HG02798 (cell line): Measurements from ENCODE around the gene TNIP2.
A peak's percentile ranks its signal among the peaks of the same experiment; 100 is the strongest.
"Not testable (repeated sequence)": the region's sequence is repeated elsewhere in the genome, so short reads cannot be mapped to it uniquely, and the experiment has no call there.

ENCODE experiments used
- ATAC-seq: cut with Tn5 transposase; IDR thresholded peaks from one replicate; pipeline ENCODE4 v1.9.1; 2021; ENCODE audit warnings: mild to moderate bottlenecking; ENCODE audit not compliant: unreplicated experiment, poor library complexity

TNIP2 gene

GRCh38 chr4:2745981-2746806 is 9.9 kb downstream of the TNIP2 start:
- peak; percentile 90 for ATAC-seq

GRCh38 chr4:2745516-2745915 is 10.6 kb downstream of the TNIP2 start:
- ATAC-seq, result no peak

DNA sequence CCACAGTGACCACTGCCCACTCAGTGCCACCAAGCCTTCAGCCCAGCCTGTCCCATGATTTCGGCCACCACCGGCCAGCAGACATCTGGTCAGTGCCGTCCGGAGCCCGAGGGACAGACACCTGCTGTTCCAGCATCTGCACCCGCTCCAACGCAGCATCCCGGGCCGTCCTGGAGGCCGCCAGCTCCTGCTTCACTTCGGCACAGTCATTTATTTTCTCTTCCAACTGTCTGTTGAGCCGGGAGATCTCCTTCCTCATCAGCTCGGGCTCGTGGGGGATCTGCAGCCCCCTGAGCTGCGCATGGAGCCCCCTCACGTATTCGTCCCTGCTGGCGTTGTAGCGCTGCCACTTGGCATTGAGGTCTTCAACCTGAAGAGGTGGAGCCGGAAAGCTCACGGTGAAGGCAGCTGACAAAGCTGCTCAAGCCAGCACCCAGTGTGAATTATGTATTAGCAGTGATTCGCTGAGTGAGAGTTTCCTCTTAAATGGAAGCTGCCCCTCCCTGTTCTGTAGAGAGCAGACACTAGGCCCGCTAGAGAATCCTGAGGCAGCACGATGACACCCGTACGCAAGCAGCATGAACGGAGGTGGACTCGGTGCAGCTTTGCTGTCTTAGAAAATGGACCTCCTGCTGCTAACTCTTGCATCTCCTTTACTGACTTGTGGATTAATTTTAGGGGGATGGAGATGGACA is 11.4 kb downstream of the TNIP2 start:
- ATAC-seq, result no peak

- no peak for ATAC-seq
Measured at GRCh38 chr4:2743518-2744445, 12.4 kb downstream of the TNIP2 start.

- no peak for ATAC-seq
Measured at GRCh38 chr4:2742823-2743517, 13.2 kb downstream of the TNIP2 start.

- ATAC-seq, result no peak
Measured at GRCh38 chr4:2742081-2742822, 13.9 kb downstream of the TNIP2 start.

GRCh38 chr4:2741626-2742025 is 14.5 kb downstream of the TNIP2 start:
- ATAC-seq, result no peak

- not testable (repeated sequence) for ATAC-seq
Measured at GRCh38 chr4:2738296-2738695, 17.8 kb downstream of the TNIP2 start.

DNA sequence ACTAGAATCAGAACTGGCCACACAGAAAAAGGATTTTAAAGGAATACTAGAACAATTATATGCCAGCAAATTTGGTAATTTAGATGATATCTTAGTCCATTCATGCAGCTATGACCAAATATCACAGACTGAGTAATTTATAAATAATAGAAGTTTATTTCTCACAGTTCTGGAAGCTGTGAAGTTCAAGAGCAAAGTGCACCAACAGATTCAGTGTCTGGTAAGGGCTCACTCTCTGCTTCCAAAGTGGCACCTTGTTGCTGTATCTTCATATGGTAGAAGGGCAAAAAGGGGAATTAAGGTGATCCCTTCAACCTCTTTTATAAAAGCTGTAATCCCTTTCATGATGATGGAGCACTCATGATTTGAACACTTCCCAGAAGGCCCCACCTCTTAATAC is 20.3 kb downstream of the TNIP2 start:
- ATAC-seq, result no peak

- no peak for ATAC-seq
Measured at GRCh38 chr4:2734612-2735011, 21.5 kb downstream of the TNIP2 start.

DNA sequence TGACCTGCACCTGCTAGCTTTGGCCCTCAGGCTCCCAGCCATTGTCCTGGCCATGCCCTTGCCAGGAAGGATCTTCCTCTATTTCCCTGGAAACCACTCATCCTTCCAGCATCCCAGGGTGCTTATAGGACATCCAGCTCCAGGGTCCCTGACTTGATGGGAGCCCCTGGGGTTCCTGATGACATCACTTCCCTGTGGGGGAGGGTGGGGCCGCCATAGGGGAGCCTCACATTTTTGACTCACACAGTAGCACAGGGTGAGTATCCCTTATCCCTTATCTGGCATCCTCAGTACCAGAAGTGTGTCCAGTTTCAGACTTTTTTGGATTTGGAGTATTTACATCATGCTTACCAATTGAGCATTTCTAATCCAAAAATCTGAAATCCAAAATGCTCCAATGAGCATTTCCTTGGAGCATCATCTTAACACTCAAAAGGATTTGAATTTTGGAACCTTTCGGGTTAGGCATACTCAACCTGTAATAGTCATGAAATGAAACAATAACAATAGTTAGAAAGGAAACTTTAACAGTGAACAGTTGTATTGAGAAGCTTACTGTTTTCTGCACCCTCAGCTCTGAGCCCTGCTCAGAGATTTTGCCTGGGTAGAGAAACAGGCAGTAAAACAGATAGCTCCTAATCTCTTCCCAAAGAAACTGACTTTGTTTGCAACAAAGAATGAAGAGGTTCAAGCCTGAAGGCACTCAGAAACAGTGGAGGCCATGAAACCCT is 22.1 kb downstream of the TNIP2 start:
- ATAC-seq, result no peak

GRCh38 chr4:2733001-2733843 is 22.9 kb downstream of the TNIP2 start:
- ATAC-seq, result no peak

DNA sequence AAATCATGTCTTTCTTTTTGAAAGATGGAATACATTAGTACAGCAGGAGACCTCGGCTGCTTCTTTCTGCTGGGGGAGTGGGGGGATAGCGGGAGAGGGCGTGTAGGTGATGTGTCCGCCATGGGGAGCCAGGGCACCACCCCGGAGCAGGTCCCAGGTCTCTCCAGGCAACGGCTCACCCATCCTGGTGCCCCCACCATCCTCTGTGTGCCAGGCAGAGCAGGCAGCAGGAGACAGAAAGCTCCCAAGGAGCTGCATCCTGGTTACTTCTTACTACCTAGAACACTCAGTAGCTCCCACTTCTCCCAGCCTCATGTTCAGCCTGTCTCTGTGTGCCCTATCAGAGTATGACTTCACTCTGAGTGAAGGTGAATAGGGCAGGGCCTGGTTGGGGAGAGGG is 23.6 kb downstream of the TNIP2 start:
- no peak for ATAC-seq

GRCh38 chr4:2731907-2732317 is 24.2 kb downstream of the TNIP2 start:
- no peak for ATAC-seq

GRCh38 chr4:2729533-2729875 is 26.6 kb downstream of the TNIP2 start:
- ATAC-seq, result no peak

DNA sequence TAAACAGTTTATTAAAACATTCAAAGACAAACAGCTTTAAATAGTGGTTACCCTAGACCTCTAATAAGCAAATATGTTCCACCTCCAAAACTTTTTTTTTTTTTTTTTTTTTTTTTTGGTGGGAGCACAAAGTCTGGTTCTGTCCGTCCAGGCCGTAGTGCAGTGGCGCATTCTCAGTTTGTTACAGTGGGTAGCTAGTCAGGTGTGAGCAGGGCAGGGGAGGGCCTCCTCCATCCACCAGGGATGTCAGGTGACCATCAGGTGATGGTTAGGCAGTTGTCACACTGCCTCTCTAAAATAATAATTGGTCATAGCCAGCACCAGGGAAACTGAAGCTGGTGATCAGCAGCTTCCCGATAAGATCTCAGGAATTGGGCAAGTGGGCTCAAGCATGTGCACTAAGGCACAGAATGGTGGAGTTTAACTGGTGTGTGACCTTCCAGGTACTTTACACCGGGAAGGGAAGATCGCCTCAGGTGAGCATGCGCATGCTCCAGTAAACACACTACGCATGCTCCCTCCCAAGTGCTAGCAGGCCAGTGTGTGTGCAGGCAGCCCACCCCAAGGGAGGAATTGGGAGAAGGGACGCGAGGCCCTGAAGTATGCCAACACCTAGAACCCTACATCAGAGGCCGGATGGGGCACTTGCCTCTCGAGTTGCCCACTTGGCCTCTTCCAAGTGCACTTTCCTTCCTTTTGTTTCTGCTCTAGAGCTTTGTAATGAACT is 27.2 kb downstream of the TNIP2 start:
- no peak for ATAC-seq

DNA sequence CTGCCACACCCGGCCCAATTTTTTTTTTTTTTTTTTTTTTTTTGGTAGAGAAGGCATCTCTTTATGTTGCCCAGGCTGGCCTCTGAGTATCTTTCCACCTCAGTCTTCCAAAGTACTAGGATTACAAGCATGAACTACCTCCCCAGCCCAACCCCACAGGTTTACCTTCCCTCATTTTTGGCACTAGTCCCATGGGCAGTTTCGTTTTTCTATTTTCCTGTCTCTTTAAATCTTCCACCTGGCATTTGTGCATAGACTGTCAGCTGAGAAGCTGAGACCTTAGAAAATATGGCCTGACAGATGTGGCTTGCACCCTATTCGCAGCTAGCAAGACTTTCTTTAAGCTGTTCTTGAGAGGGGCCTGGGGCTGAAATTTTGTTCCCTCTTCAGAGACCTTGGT is 27.9 kb downstream of the TNIP2 start:
- no peak for ATAC-seq
